HG02840 (cell line): ENCODE results near the gene ALG12.

Experiments
- ATAC-seq: cut with Tn5 transposase; IDR thresholded peaks from one replicate; pipeline ENCODE4 v1.9.1; 2021; ENCODE audit warnings: mild to moderate bottlenecking, moderate library complexity, moderate number of reproducible peaks; ENCODE audit not compliant: unreplicated experiment, low FRiP score

The ALG12 gene

DNA sequence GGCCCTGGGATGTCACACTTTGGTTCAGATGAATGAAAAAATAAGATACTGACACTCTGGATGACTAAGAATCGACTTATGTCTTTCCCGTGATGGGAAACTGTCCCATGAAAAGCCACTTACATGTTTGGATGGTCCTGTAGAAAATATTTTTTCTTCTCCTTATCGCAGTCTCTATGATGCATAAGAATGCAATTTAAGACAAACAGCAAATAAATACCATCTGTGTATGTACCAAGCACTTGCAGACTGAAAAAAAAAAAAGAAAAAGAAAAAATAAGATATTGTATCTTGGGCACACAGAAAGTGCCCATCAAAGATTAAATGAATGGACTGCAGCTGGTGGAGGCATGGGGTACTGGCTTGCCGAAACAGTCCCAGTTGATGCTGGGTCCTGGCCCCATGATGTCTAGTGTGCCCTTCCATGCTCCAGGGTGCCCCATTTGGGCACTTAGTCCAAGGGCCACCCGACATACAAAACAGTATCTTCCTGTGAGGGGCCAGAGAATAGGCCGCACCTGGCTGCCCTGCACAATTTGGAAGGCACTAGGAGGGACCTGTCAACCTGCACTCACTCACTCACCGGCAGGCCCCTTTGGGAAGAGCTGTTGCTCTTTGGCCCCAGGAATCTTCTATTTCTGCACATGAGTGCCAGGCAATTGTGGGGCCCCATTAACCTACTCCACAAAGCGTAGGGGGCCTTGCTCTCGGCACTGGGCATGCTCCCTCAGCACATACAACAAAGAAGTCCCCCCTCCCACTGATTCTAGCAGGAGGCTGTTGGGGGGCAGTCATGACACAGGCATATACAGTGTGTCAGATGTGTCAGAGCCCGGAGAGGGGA, 67.1 kb downstream of the ALG12 start:
- ATAC-seq, result no peak
